Nephron (organoid): ENCODE data around the gene KDM6A.

ENCODE experiments used
- H3K27ac Mint-ChIP-seq, 3 experiments: 2 replicates each; pipeline ENCODE4 v1.8.0; 2020; ENCODE audit warnings: mixed read lengths in 3 of 3, mild to moderate bottlenecking in 2 of 3, moderate library complexity in 1 of 3
- H3K27me3 Mint-ChIP-seq: 2 replicates; pipeline ENCODE4 v1.8.0; 2021; ENCODE audit warnings: low read depth, mild to moderate bottlenecking, moderate library complexity, mixed read lengths
- H3K36me3 Mint-ChIP-seq: 2 replicates; pipeline ENCODE4 v1.8.0; 2020; ENCODE audit warnings: low read depth, mixed read lengths
- H3K4me1 Mint-ChIP-seq: 2 replicates; pipeline ENCODE4 v1.8.0; 2020; ENCODE audit warnings: mixed read lengths
- H3K4me3 Mint-ChIP-seq, 3 experiments: 2 replicates each; pipeline ENCODE4 v1.8.0; 2020; ENCODE audit warnings: mild to moderate bottlenecking in 3 of 3, mixed read lengths in 3 of 3, moderate library complexity in 2 of 3
- H3K9me3 Mint-ChIP-seq: 2 replicates; pipeline ENCODE4 v1.8.0; 2020; ENCODE audit warnings: mixed read lengths
- CTCF ChIP-seq, 3 experiments: fragments of 200-600 bp; sonication (generic); IDR thresholded peaks; one replicate each; pipeline ENCODE4 v1.5.0; 2021; ENCODE audit warnings: antibody characterized with exemption in 3 of 3; ENCODE audit not compliant: unreplicated experiment in 3 of 3

Gene KDM6A

GRCh38 chrX:45006002-45006800, 133.2 kb downstream of the KDM6A start:
- H3K9me3 Mint-ChIP-seq, result peaks cover 11% of the 10 kb centered on the region
- no peak overlapping the region for H3K27ac Mint-ChIP-seq
- H3K4me1 Mint-ChIP-seq, result no peaks in the 10 kb centered on the region
- H3K4me3 Mint-ChIP-seq, result no peak overlapping the region
- TF ChIP-seq CTCF (IDR thresholded peaks at IDR 0.05; ENCODE audit: unreplicated experiment in 3 of 3), result no peak
- H3K27me3 Mint-ChIP-seq, result no peaks in the 10 kb centered on the region
- peaks cover 21% of the 10 kb centered on the region for H3K36me3 Mint-ChIP-seq

GRCh38 chrX:45007598-45007997, 134.6 kb downstream of the KDM6A start:
- Mint-ChIP-seq H3K36me3 (peaks cover 23% of the 10 kb centered on the region), H3K4me1 (no peaks in the 10 kb centered on the region), H3K27me3 (no peaks in the 10 kb centered on the region), H3K27ac (no peak overlapping the region), H3K4me3 (no peak overlapping the region), H3K9me3 (peaks cover 11% of the 10 kb centered on the region)
- no peak for TF ChIP-seq CTCF (IDR thresholded peaks at IDR 0.05; ENCODE audit: unreplicated experiment in 3 of 3)

- H3K27ac Mint-ChIP-seq, result no peak overlapping the region
- peaks cover 11% of the 10 kb centered on the region for H3K9me3 Mint-ChIP-seq
- no peaks in the 10 kb centered on the region for H3K27me3 Mint-ChIP-seq
- H3K36me3 Mint-ChIP-seq, result peaks cover 28% of the 10 kb centered on the region
- no peak for TF ChIP-seq CTCF (IDR thresholded peaks at IDR 0.05; ENCODE audit: unreplicated experiment in 3 of 3)
- H3K4me3 Mint-ChIP-seq, result no peak overlapping the region
- no peaks in the 10 kb centered on the region for H3K4me1 Mint-ChIP-seq
Observed at GRCh38 chrX:45009371-45010000, 136.5 kb downstream of the KDM6A start.

- H3K27ac Mint-ChIP-seq, result no peak overlapping the region
- H3K27me3 Mint-ChIP-seq, result no peaks in the 10 kb centered on the region
- no peak for TF ChIP-seq CTCF (IDR thresholded peaks at IDR 0.05; ENCODE audit: unreplicated experiment in 3 of 3)
- H3K9me3 Mint-ChIP-seq, result peaks cover 7% of the 10 kb centered on the region
- H3K4me3 Mint-ChIP-seq, result no peak overlapping the region
- peaks cover 21% of the 10 kb centered on the region for H3K36me3 Mint-ChIP-seq
- H3K4me1 Mint-ChIP-seq, result no peaks in the 10 kb centered on the region
Observed at GRCh38 chrX:45011131-45011530, 138.1 kb downstream of the KDM6A start.

GRCh38 chrX:45011597-45011996, 138.6 kb downstream of the KDM6A start:
- no peak for TF ChIP-seq CTCF (IDR thresholded peaks at IDR 0.05; ENCODE audit: unreplicated experiment in 3 of 3)
- peaks cover 16% of the 10 kb centered on the region for H3K36me3 Mint-ChIP-seq
- no peak overlapping the region for H3K27ac Mint-ChIP-seq
- no peaks in the 10 kb centered on the region for H3K27me3 Mint-ChIP-seq
- peaks cover 3% of the 10 kb centered on the region for H3K9me3 Mint-ChIP-seq
- no peak overlapping the region for H3K4me3 Mint-ChIP-seq
- no peaks in the 10 kb centered on the region for H3K4me1 Mint-ChIP-seq
